H1 (cell line): Measurements from ENCODE around the gene HIVEP3. TPM values are rescaled to one million over a fixed set of nuclear protein-coding genes. Genes with fewer than 3 reads are reported as not detected.

Experiments
- BCL11A ChIP-seq, 2 experiments: IDR thresholded peaks; one replicate each; pipeline ENCODE4 v1.6.1; 2011; ENCODE audit warnings: low read depth in 2 of 2, low read length in 2 of 2, mild to moderate bottlenecking in 2 of 2
- CHD1 ChIP-seq: IDR thresholded peaks from 2 replicates; pipeline ENCODE4 v1.6.1; 2012; ENCODE audit warnings: low read depth, low read length, improper control_type of control experiment
- EP300 ChIP-seq, 2 experiments: IDR thresholded peaks; 1 replicate in 1 of 2; 2 replicates in 1 of 2; pipeline ENCODE4 v1.6.1; 2011 to 2012; ENCODE audit warnings: low read depth in 2 of 2, low read length in 2 of 2, mild to moderate bottlenecking in 2 of 2, borderline replicate concordance in 1 of 2, inconsistent platforms in 1 of 2, moderate library complexity in 1 of 2
- EZH2 ChIP-seq: fragments of 200-600 bp; sonication (generic); IDR thresholded peaks from 2 replicates; pipeline ENCODE4 v1.7.1; 2012; ENCODE audit warnings: low read depth, mild to moderate bottlenecking, moderate library complexity, low read length, inconsistent platforms; ENCODE audit not compliant: severe bottlenecking
- polyA plus RNA-seq, 7 experiments: library from polyadenylated mRNA; depleted of rRNA in 3 of 7; stranded (reverse) in 5 of 7; unstranded in 2 of 7; fragments of >200 nt in 5 of 7; fragments of 200-250 nt in 2 of 7; gene quantifications; 1 replicate in 5 of 7; 2 replicates in 1 of 7; 4 replicates in 1 of 7; pipeline versions ENCODE4 v1.2.1 to v1.2.3, GENCODE V29; 2011 to 2013; ENCODE audit warnings: missing spikeins in 2 of 7, mixed read lengths in 2 of 7
- total RNA-seq: library from RNA; stranded (reverse); fragmentation: NEBNext Ultra II Directional; extraction: Animal tissue kit (Norgen Biotek cat#: 25700); gene quantifications from 2 replicates; pipeline ENCODE4 v1.2.1, GENCODE V29; 2021

The HIVEP3 gene
- total and polyA plus RNA-seq, 2 of the 8 experiments (the other 6 are each of a cell fraction or from before 2014, with no cell fraction given), result 0.24 to 0.69 TPM

- TF ChIP-seq CHD1, result no peak
- no peak for TF ChIP-seq EP300 (IDR thresholded peaks at IDR 0.05; ENCODE audit: borderline replicate concordance in 1 of 2, low read depth in 2 of 2, low read length in 2 of 2)
- no peak for TF ChIP-seq EZH2
- TF ChIP-seq BCL11A (IDR thresholded peaks at IDR 0.05; ENCODE audit: low read depth in 2 of 2, low read length in 2 of 2), result no peak
Observed at GRCh38 chr1:41819069-41819468, 99.7 kb downstream of the HIVEP3 start (continued).
